ENCODE data around the gene EPHA6. TPM values are rescaled to one million over a fixed set of nuclear protein-coding genes. Genes with fewer than 3 reads are reported as not detected.

EPHA6 gene
- total and polyA plus RNA-seq, 7 donors, result 0.58 to 53.5 (median 45.4) TPM; not detected in 2

GRCh38 chr3:97713634-97714033 lies 899.2 kb downstream of the EPHA6 start:
- DNase-seq, result no peak
- Histone ChIP-seq H3K36me3 (no peaks in the 10 kb centered on the region), H3K27me3 (no peaks in the 10 kb centered on the region), H3K4me3 (no peak overlapping the region), H3K27ac (no peak overlapping the region), H3K9me3 (no peaks in the 10 kb centered on the region), H3K4me1 (no peaks in the 10 kb centered on the region)
- WGBS, 2 donors, result 69 to 81% methylated on average over 1 of the region's 1 CpG
- intact Hi-C loops (cut with DNase I), result no loop called here
- no peak for TF ChIP-seq EP300 (IDR thresholded peaks at IDR 0.05)
- no peak for TF ChIP-seq POLR2A (IDR thresholded peaks at IDR 0.05)
- TF ChIP-seq POLR2AphosphoS5 (IDR thresholded peaks at IDR 0.05), result no peak
- no peak for TF ChIP-seq CTCF (IDR thresholded peaks at IDR 0.05)

- H3K4me3 ChIP-seq, result no peak overlapping the region
- H3K9me3 ChIP-seq, result no peaks in the 10 kb centered on the region
- H3K36me3 ChIP-seq, result no peaks in the 10 kb centered on the region
- H3K4me1 ChIP-seq, result no peaks in the 10 kb centered on the region
- H3K27me3 ChIP-seq, result no peaks in the 10 kb centered on the region
- DNase-seq, result peak; percentile 74
- 1 to 4% methylated on average over 7 of the region's 7 CpGs for whole genome bisulfite sequencing, 2 donors
- H3K27ac ChIP-seq, result no peak overlapping the region
- intact Hi-C loops (cut with DNase I), result loop anchor here (2.0 kb wide), 1 partner anchor 856 kb away; no protein-coding TSS in a partner anchor
- TF ChIP-seq EP300 (IDR thresholded peaks at IDR 0.05) (no peak), POLR2A (IDR thresholded peaks at IDR 0.05) (no peak), POLR2AphosphoS5 (IDR thresholded peaks at IDR 0.05) (no peak), CTCF (IDR thresholded peaks at IDR 0.05) (peak; percentile 15 to 84 (median 60))
Observed at GRCh38 chr3:97719156-97719821, 904.9 kb downstream of the EPHA6 start.

- intact Hi-C loops (cut with DNase I), result no loop called here
- H3K36me3 ChIP-seq, result no peaks in the 10 kb centered on the region
- H3K27ac ChIP-seq, result no peak overlapping the region
- no peak for TF ChIP-seq POLR2A (IDR thresholded peaks at IDR 0.05)
- no peak overlapping the region for H3K4me3 ChIP-seq
- no peaks in the 10 kb centered on the region for H3K4me1 ChIP-seq
- 39 to 57% methylated on average over 2 of the region's 2 CpGs for WGBS, 2 donors
- H3K27me3 ChIP-seq, result no peaks in the 10 kb centered on the region
- H3K9me3 ChIP-seq, result no peaks in the 10 kb centered on the region
- no peak for DNase-seq
Observed at GRCh38 chr3:97720417-97720816, 906.0 kb downstream of the EPHA6 start.

- no peak overlapping the region for H3K27ac ChIP-seq
- TF ChIP-seq CTCF (IDR thresholded peaks at IDR 0.05) (no peak), POLR2A (IDR thresholded peaks at IDR 0.05) (no peak), EP300 (IDR thresholded peaks at IDR 0.05) (no peak), POLR2AphosphoS5 (IDR thresholded peaks at IDR 0.05) (no peak)
- WGBS, 2 donors, result 31 to 76% methylated on average over 2 of the region's 2 CpGs
- H3K36me3 ChIP-seq, result no peaks in the 10 kb centered on the region
- intact Hi-C loops (cut with DNase I), result no loop called here
- no peaks in the 10 kb centered on the region for H3K27me3 ChIP-seq
- no peak for DNase-seq
- no peaks in the 10 kb centered on the region for H3K9me3 ChIP-seq
- no peaks in the 10 kb centered on the region for H3K4me1 ChIP-seq
- H3K4me3 ChIP-seq, result no peak overlapping the region
Observed at GRCh38 chr3:97721446-97721845, 907.1 kb downstream of the EPHA6 start.

GRCh38 chr3:97736928-97737327 lies 922.5 kb downstream of the EPHA6 start:
- Histone ChIP-seq H3K9me3 (no peaks in the 10 kb centered on the region), H3K4me3 (no peak overlapping the region), H3K36me3 (no peaks in the 10 kb centered on the region), H3K27ac (no peak overlapping the region), H3K27me3 (no peaks in the 10 kb centered on the region), H3K4me1 (no peaks in the 10 kb centered on the region)
- 26 to 39% methylated on average over 3 of the region's 3 CpGs for WGBS, 2 donors
- intact Hi-C loops (cut with DNase I), result no loop called here
- DNase-seq, result no peak
- TF ChIP-seq EP300 (IDR thresholded peaks at IDR 0.05) (no peak), POLR2A (IDR thresholded peaks at IDR 0.05) (no peak), CTCF (IDR thresholded peaks at IDR 0.05) (no peak), POLR2AphosphoS5 (IDR thresholded peaks at IDR 0.05) (no peak)
